ENCODE results near the gene DIP2C.
"Not testable (repeated sequence)": the region's sequence is repeated elsewhere in the genome, so short reads cannot be mapped to it uniquely, and the experiment has no call there.

- TF ChIP-seq CTCF (conservative IDR thresholded peaks at IDR 0.05; ENCODE audit: low read length); EZH2phosphoT487 (IDR thresholded peaks at IDR 0.05; ENCODE audit: borderline replicate concordance): not testable (repeated sequence)
Measured at GRCh38 chr10:532331-532730, 157.1 kb downstream of the DIP2C start.

All from Loucy (cell line).